MM.1S (cell line): Measurements from ENCODE around the gene CTDSP2.
"Not testable (repeated sequence)": the region's sequence is repeated elsewhere in the genome, so short reads cannot be mapped to it uniquely, and the experiment has no call there.

Source experiments
- EZH2 ChIP-seq: fragments of 300-600 bp; sonication (generic); optimal IDR thresholded peaks from 2 replicates; pipeline ENCODE3; 2017; ENCODE audit warnings: low read depth, mild to moderate bottlenecking, antibody characterized with exemption, low read length, mixed read lengths
- EZH2phosphoT487 ChIP-seq: fragments of 300-600 bp; sonication (generic); IDR thresholded peaks from 2 replicates; pipeline ENCODE4 v1.6.1; 2018; ENCODE audit warnings: antibody characterized with exemption, low read length
- TF ChIP-seq, protein P1 (sequence below): fragments of 300-600 bp; sonication (generic); IDR thresholded peaks from 2 replicates; pipeline ENCODE4 v1.5.1; 2016; ENCODE audit warnings: antibody characterized with exemption, low read length, mixed read lengths

- TF ChIP-seq, protein P1, sequence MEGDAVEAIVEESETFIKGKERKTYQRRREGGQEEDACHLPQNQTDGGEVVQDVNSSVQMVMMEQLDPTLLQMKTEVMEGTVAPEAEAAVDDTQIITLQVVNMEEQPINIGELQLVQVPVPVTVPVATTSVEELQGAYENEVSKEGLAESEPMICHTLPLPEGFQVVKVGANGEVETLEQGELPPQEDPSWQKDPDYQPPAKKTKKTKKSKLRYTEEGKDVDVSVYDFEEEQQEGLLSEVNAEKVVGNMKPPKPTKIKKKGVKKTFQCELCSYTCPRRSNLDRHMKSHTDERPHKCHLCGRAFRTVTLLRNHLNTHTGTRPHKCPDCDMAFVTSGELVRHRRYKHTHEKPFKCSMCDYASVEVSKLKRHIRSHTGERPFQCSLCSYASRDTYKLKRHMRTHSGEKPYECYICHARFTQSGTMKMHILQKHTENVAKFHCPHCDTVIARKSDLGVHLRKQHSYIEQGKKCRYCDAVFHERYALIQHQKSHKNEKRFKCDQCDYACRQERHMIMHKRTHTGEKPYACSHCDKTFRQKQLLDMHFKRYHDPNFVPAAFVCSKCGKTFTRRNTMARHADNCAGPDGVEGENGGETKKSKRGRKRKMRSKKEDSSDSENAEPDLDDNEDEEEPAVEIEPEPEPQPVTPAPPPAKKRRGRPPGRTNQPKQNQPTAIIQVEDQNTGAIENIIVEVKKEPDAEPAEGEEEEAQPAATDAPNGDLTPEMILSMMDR, result not testable (repeated sequence)
- not testable (repeated sequence) for TF ChIP-seq EZH2, EZH2phosphoT487
Measured at GRCh38 chr12:57858123-57858522, 11.6 kb upstream of the CTDSP2 start.
